Measurements from ENCODE around the gene ERMAP. TPM values are rescaled to one million over a fixed set of nuclear protein-coding genes. Genes with fewer than 3 reads are reported as not detected.

The ERMAP gene
- total and polyA plus RNA-seq, 2 of the 8 experiments (the other 6 are each of a cell fraction or from before 2014, with no cell fraction given), result 2.5 to 3.9 TPM

- TF ChIP-seq BRCA1 (IDR thresholded peaks at IDR 0.05; ENCODE audit: low read depth, low read length) (no peak), SP2 (IDR thresholded peaks at IDR 0.05; ENCODE audit: low read length) (peak; percentile 90), TAF1 (IDR thresholded peaks at IDR 0.05; ENCODE audit: low read depth, low read length) (peak; percentile 75), RBBP5 (IDR thresholded peaks at IDR 0.05; ENCODE audit: borderline replicate concordance, low read depth, low read length) (0 out of 2 replicates have a peak, but pooled peaks have one; percentile 44), CBX5 (IDR thresholded peaks at IDR 0.05; ENCODE audit: low read depth, low read length) (no peak), FOSL1 (IDR thresholded peaks at IDR 0.05; ENCODE audit: insufficient read depth, low read depth, low read length) (no peak), EGR1 (IDR thresholded peaks at IDR 0.05; ENCODE audit: borderline replicate concordance, low read depth, low read length) (no peak), TBP (IDR thresholded peaks at IDR 0.05; ENCODE audit: low read depth, low read length) (no peak; the same call in 1 of the 2 replicates), E2F6 (IDR thresholded peaks at IDR 0.05) (peak; percentile 37), GABPA (IDR thresholded peaks at IDR 0.05; ENCODE audit: borderline replicate concordance, insufficient read depth, low read length) (peak; percentile 81; the same call in 1 of the 2 replicates), KDM5A (IDR thresholded peaks at IDR 0.05; ENCODE audit: low read length) (0 out of 2 replicates have a peak, but pooled peaks have one; percentile 18), MAX (IDR thresholded peaks at IDR 0.05) (peak; percentile 67), RFX5 (IDR thresholded peaks at IDR 0.05; ENCODE audit: borderline replicate concordance, low read depth, low read length) (no peak), KDM4A (IDR thresholded peaks at IDR 0.05; ENCODE audit: low read depth, low read length, severe bottlenecking) (peak; percentile 98), CREB1 (IDR thresholded peaks at IDR 0.05) (peak; percentile 74; the same call in 1 of the 2 replicates), ASH2L (IDR thresholded peaks at IDR 0.05; ENCODE audit: low read length) (peak; percentile 68)
- TF ChIP-seq, protein P1, sequence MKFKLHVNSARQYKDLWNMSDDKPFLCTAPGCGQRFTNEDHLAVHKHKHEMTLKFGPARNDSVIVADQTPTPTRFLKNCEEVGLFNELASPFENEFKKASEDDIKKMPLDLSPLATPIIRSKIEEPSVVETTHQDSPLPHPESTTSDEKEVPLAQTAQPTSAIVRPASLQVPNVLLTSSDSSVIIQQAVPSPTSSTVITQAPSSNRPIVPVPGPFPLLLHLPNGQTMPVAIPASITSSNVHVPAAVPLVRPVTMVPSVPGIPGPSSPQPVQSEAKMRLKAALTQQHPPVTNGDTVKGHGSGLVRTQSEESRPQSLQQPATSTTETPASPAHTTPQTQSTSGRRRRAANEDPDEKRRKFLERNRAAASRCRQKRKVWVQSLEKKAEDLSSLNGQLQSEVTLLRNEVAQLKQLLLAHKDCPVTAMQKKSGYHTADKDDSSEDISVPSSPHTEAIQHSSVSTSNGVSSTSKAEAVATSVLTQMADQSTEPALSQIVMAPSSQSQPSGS (IDR thresholded peaks at IDR 0.05; ENCODE audit: low read length), result no peak
- TF ChIP-seq, protein P2, sequence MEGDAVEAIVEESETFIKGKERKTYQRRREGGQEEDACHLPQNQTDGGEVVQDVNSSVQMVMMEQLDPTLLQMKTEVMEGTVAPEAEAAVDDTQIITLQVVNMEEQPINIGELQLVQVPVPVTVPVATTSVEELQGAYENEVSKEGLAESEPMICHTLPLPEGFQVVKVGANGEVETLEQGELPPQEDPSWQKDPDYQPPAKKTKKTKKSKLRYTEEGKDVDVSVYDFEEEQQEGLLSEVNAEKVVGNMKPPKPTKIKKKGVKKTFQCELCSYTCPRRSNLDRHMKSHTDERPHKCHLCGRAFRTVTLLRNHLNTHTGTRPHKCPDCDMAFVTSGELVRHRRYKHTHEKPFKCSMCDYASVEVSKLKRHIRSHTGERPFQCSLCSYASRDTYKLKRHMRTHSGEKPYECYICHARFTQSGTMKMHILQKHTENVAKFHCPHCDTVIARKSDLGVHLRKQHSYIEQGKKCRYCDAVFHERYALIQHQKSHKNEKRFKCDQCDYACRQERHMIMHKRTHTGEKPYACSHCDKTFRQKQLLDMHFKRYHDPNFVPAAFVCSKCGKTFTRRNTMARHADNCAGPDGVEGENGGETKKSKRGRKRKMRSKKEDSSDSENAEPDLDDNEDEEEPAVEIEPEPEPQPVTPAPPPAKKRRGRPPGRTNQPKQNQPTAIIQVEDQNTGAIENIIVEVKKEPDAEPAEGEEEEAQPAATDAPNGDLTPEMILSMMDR (IDR thresholded peaks at IDR 0.05; ENCODE audit: control extremely low read depth in 1 of 3, insufficient read depth in 1 of 3, low read depth in 1 of 3, low read length in 3 of 3), result peak; percentile 17 to 39 (median 39); a peak in 3 of 4 replicates
Measured at GRCh38 chr1:42846257-42847110, 29.6 kb downstream of the ERMAP start, which contains the start of gene ZNF691 (continued).

Measured in H1 (cell line).